PC-9 (cell line): Measurements from ENCODE around the gene EMILIN3. TPM values are rescaled to one million over a fixed set of nuclear protein-coding genes. Genes with fewer than 3 reads are reported as not detected.
"Not testable (repeated sequence)": the region's sequence is repeated elsewhere in the genome, so short reads cannot be mapped to it uniquely, and the experiment has no call there.

Source experiments
- BruUV-seq: library from RNA; stranded (reverse); fragments of 400-500 nt; replicated peaks from 2 replicates; lab custom pipeline; 2021; lab: Mats Ljungman, UMichigan
- CTCF ChIA-PET: fragments of 300-600 bp; sonication (Branson Sonifier 250); formaldehyde crosslinking; loops from one replicate; lab custom pipeline; 2022; ENCODE audit warnings: antibody characterized with exemption; lab: Charles Lee
- POLR2A ChIA-PET: fragments of 300-600 bp; sonication (Branson Sonifier 250); formaldehyde crosslinking; loops from one replicate; lab custom pipeline; 2022; ENCODE audit warnings: antibody characterized with exemption; ENCODE audit not compliant: unreplicated experiment; lab: Charles Lee
- DNase-seq, 2 experiments: peaks; one replicate each; pipeline versions ENCODE4 v3.0.0 to v3.0.0-alpha.2; 2015 to 2022; ENCODE audit warnings: mixed read lengths in 1 of 2
- H2AFZ ChIP-seq: fragments of 200-600 bp; sonication (generic); 2 replicates; pipeline ENCODE4 v1.8.1; 2017; ENCODE audit warnings: antibody characterized with exemption
- H3F3A ChIP-seq: fragments of 200-600 bp; sonication (generic); 2 replicates; pipeline ENCODE4 v1.8.1; 2017; ENCODE audit warnings: antibody characterized with exemption, mild to moderate bottlenecking, low read depth; ENCODE audit not compliant: insufficient read depth
- H3K27ac ChIP-seq: fragments of 200-600 bp; sonication (generic); 2 replicates; pipeline ENCODE4 v1.6.1; 2016; ENCODE audit warnings: mixed run types
- H3K27me3 ChIP-seq: fragments of 200-600 bp; sonication (generic); 2 replicates; pipeline ENCODE4 v1.6.1; 2016; ENCODE audit warnings: low read depth, mixed run types; ENCODE audit not compliant: insufficient read depth
- H3K36me3 ChIP-seq: fragments of 200-600 bp; sonication (generic); 2 replicates; pipeline ENCODE4 v1.6.1; 2016; ENCODE audit warnings: low read depth, mixed run types
- H3K4me1 ChIP-seq: fragments of 200-600 bp; sonication (generic); replicated peaks from 2 replicates; pipeline ENCODE4 v1.6.1; 2016; ENCODE audit warnings: mixed run types; ENCODE audit not compliant: insufficient read depth
- H3K4me2 ChIP-seq: fragments of 200-600 bp; sonication (generic); 2 replicates; pipeline ENCODE4 v1.6.1; 2017; ENCODE audit warnings: mixed run types
- H3K4me3 ChIP-seq: fragments of 200-600 bp; sonication (generic); 2 replicates; pipeline ENCODE4 v1.6.1; 2016; ENCODE audit warnings: mixed run types
- H3K79me2 ChIP-seq: fragments of 200-600 bp; sonication (generic); 2 replicates; pipeline ENCODE4 v1.6.1; 2017; ENCODE audit warnings: low read depth, mixed run types
- H3K9me2 ChIP-seq: fragments of 200-600 bp; sonication (generic); 2 replicates; pipeline ENCODE4 v1.8.1; 2017; ENCODE audit warnings: mild to moderate bottlenecking; ENCODE audit not compliant: insufficient read depth
- H3K9me3 ChIP-seq: fragments of 200-600 bp; sonication (generic); 2 replicates; pipeline ENCODE4 v1.8.1; 2016; ENCODE audit warnings: low read depth; ENCODE audit not compliant: insufficient read depth
- H4K20me1 ChIP-seq: fragments of 200-600 bp; sonication (generic); 2 replicates; pipeline ENCODE4 v1.8.1; 2017; ENCODE audit not compliant: insufficient read depth
- EZH2 ChIP-seq: fragments of 200-600 bp; sonication (generic); IDR thresholded peaks from 2 replicates; pipeline ENCODE4 v1.8.0; 2017; ENCODE audit warnings: antibody characterized with exemption, low read depth
- intact Hi-C: fragments of 100-400 bp; cut with micrococcal nuclease; formaldehyde crosslinking; loops from one replicate; pipeline ENCODE4 v1.10.0; 2022; ENCODE audit not compliant: unreplicated experiment
- total RNA-seq: library from RNA; stranded (reverse); gene quantifications from 2 replicates; pipeline ENCODE4 v1.2.3, GENCODE V29; 2021
- TF ChIP-seq, protein P1 (sequence below): fragments of 200-600 bp; sonication (generic); conservative IDR thresholded peaks from 2 replicates; pipeline ENCODE4 v1.6.1; 2017; ENCODE audit warnings: mixed run types, antibody characterized with exemption, mild to moderate bottlenecking, moderate library complexity

The EMILIN3 gene
- total RNA-seq, 1 experiment from 2014 or later: not detected

- no peaks in the 10 kb centered on the region; the same call in 1 of the 2 replicates for H4K20me1 ChIP-seq
- no peaks in the 10 kb centered on the region for H3K36me3 ChIP-seq
- peaks cover 22% of the 10 kb centered on the region for H3F3A ChIP-seq
- H3K9me3 ChIP-seq: no peaks in the 10 kb centered on the region
- peaks cover 24% of the 10 kb centered on the region; the same call in 1 of the 2 replicates for H3K79me2 ChIP-seq
- H3K27ac ChIP-seq: peak overlapping the region; percentile 51
- ChIA-PET POLR2A (no interaction called here), CTCF (no interaction called here)
- no peaks in the 10 kb centered on the region for H3K9me2 ChIP-seq
- TF ChIP-seq, protein P1, sequence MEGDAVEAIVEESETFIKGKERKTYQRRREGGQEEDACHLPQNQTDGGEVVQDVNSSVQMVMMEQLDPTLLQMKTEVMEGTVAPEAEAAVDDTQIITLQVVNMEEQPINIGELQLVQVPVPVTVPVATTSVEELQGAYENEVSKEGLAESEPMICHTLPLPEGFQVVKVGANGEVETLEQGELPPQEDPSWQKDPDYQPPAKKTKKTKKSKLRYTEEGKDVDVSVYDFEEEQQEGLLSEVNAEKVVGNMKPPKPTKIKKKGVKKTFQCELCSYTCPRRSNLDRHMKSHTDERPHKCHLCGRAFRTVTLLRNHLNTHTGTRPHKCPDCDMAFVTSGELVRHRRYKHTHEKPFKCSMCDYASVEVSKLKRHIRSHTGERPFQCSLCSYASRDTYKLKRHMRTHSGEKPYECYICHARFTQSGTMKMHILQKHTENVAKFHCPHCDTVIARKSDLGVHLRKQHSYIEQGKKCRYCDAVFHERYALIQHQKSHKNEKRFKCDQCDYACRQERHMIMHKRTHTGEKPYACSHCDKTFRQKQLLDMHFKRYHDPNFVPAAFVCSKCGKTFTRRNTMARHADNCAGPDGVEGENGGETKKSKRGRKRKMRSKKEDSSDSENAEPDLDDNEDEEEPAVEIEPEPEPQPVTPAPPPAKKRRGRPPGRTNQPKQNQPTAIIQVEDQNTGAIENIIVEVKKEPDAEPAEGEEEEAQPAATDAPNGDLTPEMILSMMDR: no peak
- TF ChIP-seq EZH2: no peak
- H3K4me2 ChIP-seq: peak overlapping the region; percentile 89
- peak overlapping the region; percentile 83 for H3K4me3 ChIP-seq
- peaks cover 32% of the 10 kb centered on the region for H3K4me1 ChIP-seq
- H3K27me3 ChIP-seq: no peaks in the 10 kb centered on the region
- intact Hi-C loops: loop anchor here (1.0 to 5.0 kb wide), 5 partner anchors 12 to 144 kb away; partner anchors contain the start of gene LPIN3
- no TSS peak for BruUV-seq
- peak; percentile 55 to 83 for DNase-seq
- peak overlapping the region; percentile 98 for H2AFZ ChIP-seq
Measured at GRCh38 chr20:41316602-41317545, 49.7 kb downstream of the EMILIN3 start.

- Histone ChIP-seq H3K9me3 (no peaks in the 10 kb centered on the region), H3K4me1 (peaks cover 27% of the 10 kb centered on the region), H2AFZ (peak overlapping the region; percentile 98; the same call in 1 of the 2 replicates), H3K36me3 (no peaks in the 10 kb centered on the region), H3K4me3 (peak overlapping the region; percentile 83), H3K27ac (peak overlapping the region; percentile 51; the same call in 1 of the 2 replicates), H3F3A (peaks cover 15% of the 10 kb centered on the region; the same call in 1 of the 2 replicates), H3K79me2 (peaks cover 24% of the 10 kb centered on the region; the same call in 1 of the 2 replicates), H3K27me3 (no peaks in the 10 kb centered on the region), H3K4me2 (peak overlapping the region; percentile 89), H4K20me1 (no peaks in the 10 kb centered on the region; the same call in 1 of the 2 replicates), H3K9me2 (no peaks in the 10 kb centered on the region)
- intact Hi-C loops: loop anchor here (1.0 to 5.0 kb wide), 3 partner anchors 49 to 143 kb away; no protein-coding TSS in a partner anchor
- BruUV-seq: TSS peak; percentile 66
- POLR2A ChIA-PET: no interaction called here
- TF ChIP-seq EZH2: no peak
- TF ChIP-seq, protein P1: no peak
- DNase-seq: no peak
- CTCF ChIA-PET: no interaction called here
Measured at GRCh38 chr20:41316051-41316450, 50.6 kb downstream of the EMILIN3 start.

- no peak overlapping the region for H2AFZ ChIP-seq
- no peaks in the 10 kb centered on the region; the same call in 1 of the 2 replicates for H4K20me1 ChIP-seq
- DNase-seq: no peak
- peaks cover 14% of the 10 kb centered on the region; the same call in 1 of the 2 replicates for H3F3A ChIP-seq
- no TSS peak for BruUV-seq
- intact Hi-C loops: no loop called here
- no peak overlapping the region for H3K4me2 ChIP-seq
- ChIA-PET POLR2A (no interaction called here), CTCF (no interaction called here)
- H3K4me1 ChIP-seq: peaks cover 21% of the 10 kb centered on the region
- H3K9me3 ChIP-seq: no peaks in the 10 kb centered on the region
- H3K9me2 ChIP-seq: no peaks in the 10 kb centered on the region
- H3K79me2 ChIP-seq: peaks cover 24% of the 10 kb centered on the region; the same call in 1 of the 2 replicates
- H3K4me3 ChIP-seq: no peak overlapping the region
- H3K27ac ChIP-seq: no peak overlapping the region
- H3K36me3 ChIP-seq: no peaks in the 10 kb centered on the region
- TF ChIP-seq, protein P1: no peak
- no peak for TF ChIP-seq EZH2
- no peaks in the 10 kb centered on the region for H3K27me3 ChIP-seq
Measured at GRCh38 chr20:41314386-41314785, 52.2 kb downstream of the EMILIN3 start.

- peaks cover 24% of the 10 kb centered on the region; the same call in 1 of the 2 replicates for H3K79me2 ChIP-seq
- DNase-seq, H3K4me3 ChIP-seq, H3K36me3 ChIP-seq, H3K27ac ChIP-seq, BruUV-seq, H3K27me3 ChIP-seq, H2AFZ ChIP-seq, CTCF ChIA-PET, H3K4me2 ChIP-seq, H3K9me3 ChIP-seq, H4K20me1 ChIP-seq, H3K9me2 ChIP-seq, intact Hi-C loops: not testable (repeated sequence)
- H3K4me1 ChIP-seq: peaks cover 32% of the 10 kb centered on the region
- peaks cover 11% of the 10 kb centered on the region; the same call in 1 of the 2 replicates for H3F3A ChIP-seq
- POLR2A ChIA-PET: interaction anchor here (0.6 kb wide), 1 partner anchor 46 kb away, joined by 5 read pairs; no protein-coding TSS in a partner anchor
Measured at GRCh38 chr20:41312009-41312408, 54.6 kb downstream of the EMILIN3 start.
